WERI-Rb-1 (cell line): ENCODE measurements around the gene PHLDA3.
"Not testable (repeated sequence)": the region's sequence is repeated elsewhere in the genome, so short reads cannot be mapped to it uniquely, and the experiment has no call there.

Source experiments
- DNase-seq: peaks from one replicate; pipeline ENCODE4 v3.0.0-alpha.2; 2020
- H3K27ac ChIP-seq: fragments of 250-450 bp; sonication (Bioruptor Pico); 2 replicates; pipeline ENCODE4 v1.5.1; 2020; ENCODE audit warnings: mild to moderate bottlenecking, moderate library complexity
- H3K27me3 ChIP-seq: fragments of 250-450 bp; sonication (Bioruptor Pico); 2 replicates; pipeline ENCODE4 v1.5.1; 2021; ENCODE audit warnings: mild to moderate bottlenecking, low read depth, moderate library complexity; ENCODE audit not compliant: insufficient read depth, severe bottlenecking
- H3K36me3 ChIP-seq: fragments of 250-450 bp; sonication (Bioruptor Pico); 2 replicates; pipeline ENCODE4 v1.5.1; 2020; ENCODE audit warnings: mild to moderate bottlenecking, moderate library complexity
- H3K4me3 ChIP-seq: 2 replicates; pipeline ENCODE4 v1.5.1; 2011; ENCODE audit warnings: low read depth, mild to moderate bottlenecking, control low read depth, low read length
- H3K9me3 ChIP-seq: fragments of 250-450 bp; sonication (Bioruptor Pico); 2 replicates; pipeline ENCODE4 v1.5.1; 2021; ENCODE audit warnings: mild to moderate bottlenecking, moderate library complexity; ENCODE audit not compliant: severe bottlenecking
- CTCF ChIP-seq: IDR thresholded peaks from 2 replicates; pipeline ENCODE4 v1.5.1; 2011; ENCODE audit warnings: low read depth, mild to moderate bottlenecking, control low read depth, inconsistent platforms, low read length

The PHLDA3 gene

GRCh38 chr1:201493757-201494617 lies 25.0 kb upstream of the PHLDA3 start:
- peak; percentile 79 for DNase-seq
- no peaks in the 10 kb centered on the region for H3K27me3 ChIP-seq
- no peak for TF ChIP-seq CTCF
- H3K4me3 ChIP-seq = no peak overlapping the region
- H3K9me3 ChIP-seq = peaks cover 10% of the 10 kb centered on the region
- peak overlapping the region; percentile 40 for H3K27ac ChIP-seq
- no peaks in the 10 kb centered on the region for H3K36me3 ChIP-seq

DNA sequence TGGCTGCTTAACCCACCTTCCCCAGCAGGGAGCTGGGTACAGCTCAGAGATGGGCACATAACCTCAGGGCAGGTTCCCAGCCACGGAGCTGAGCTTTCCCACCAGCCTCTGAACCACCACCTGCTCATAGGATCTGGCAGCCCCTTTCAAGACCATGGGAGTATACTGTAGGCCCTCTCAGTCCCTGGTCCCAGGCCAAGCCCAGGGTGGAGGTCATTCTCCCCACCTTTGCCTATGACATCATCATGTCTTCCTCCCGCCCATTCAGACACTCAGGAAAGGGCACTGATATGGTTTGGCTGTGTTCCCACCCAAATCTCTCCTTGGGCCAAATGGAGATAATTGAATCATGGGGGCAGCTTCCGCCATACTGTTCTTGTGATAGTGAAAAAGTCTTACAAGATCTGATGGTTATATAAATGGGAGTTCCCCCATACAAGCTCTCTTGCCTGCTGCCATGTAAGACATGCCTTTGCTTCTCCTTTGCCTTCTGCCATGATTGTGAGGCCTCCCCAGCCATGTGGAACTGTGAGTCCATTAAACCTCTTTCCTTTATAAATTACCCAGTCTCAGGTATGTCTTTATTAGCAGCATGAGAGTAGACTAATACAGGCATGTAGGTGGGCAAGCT lies 24.2 kb upstream of the PHLDA3 start:
- not testable (repeated sequence) for H3K4me3 ChIP-seq, DNase-seq, H3K9me3 ChIP-seq, H3K27me3 ChIP-seq, H3K27ac ChIP-seq, H3K36me3 ChIP-seq

DNA sequence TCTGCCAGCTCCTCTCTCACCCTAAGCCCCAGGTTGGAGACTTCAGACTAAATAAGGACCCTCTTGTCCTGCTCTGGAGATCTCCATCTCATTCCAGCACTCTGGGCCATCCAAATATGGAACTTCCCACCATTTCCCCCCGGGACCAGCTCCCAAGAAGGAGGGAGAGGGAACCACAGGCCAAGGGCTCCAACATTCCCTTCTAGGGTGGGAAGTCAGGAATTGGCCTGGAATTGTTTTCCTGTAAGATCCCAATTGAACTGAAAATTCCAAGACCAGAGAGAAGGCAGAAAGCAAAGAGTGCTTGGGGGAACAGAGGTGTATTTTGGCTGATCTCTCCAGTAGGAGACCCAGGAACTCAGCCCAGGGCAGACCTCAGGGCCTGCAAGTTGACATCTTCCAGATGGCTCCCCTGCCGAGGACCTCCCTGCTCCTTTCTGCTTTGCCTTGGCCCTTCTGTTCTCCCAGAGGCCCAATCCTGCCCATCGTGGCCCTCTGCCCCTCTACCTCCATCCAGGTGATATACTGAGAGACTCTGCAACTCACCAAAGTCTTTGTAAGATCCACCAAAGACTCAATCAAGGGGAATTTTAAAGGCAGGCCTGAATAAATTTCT lies 23.0 kb upstream of the PHLDA3 start:
- no peaks in the 10 kb centered on the region for H3K36me3 ChIP-seq
- peaks cover 10% of the 10 kb centered on the region for H3K9me3 ChIP-seq
- H3K27me3 ChIP-seq = no peaks in the 10 kb centered on the region
- no peak for TF ChIP-seq CTCF
- H3K4me3 ChIP-seq = no peak overlapping the region
- no peak for DNase-seq
- no peak overlapping the region for H3K27ac ChIP-seq

DNA sequence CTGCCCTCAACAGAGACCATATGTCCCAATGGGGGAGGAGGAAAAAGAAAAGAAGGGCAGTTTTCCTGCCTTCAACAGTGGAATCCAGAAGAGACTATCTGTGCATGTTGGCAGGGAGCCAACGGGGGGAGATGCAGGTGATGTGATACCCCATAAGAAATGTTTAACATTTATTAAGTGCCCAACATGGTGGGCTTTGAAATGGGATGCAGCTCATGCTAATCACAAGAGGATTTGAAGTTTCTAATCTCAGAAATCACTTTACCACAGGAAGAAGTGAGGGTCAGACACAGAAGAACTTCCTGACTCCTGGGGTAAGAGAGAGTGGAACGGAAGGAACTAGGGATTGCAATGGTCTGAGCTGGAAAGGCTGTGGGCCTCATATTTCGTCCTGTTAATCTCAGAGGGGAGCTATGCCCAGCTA lies 21.7 kb upstream of the PHLDA3 start:
- Histone ChIP-seq H3K9me3 (peaks cover 10% of the 10 kb centered on the region), H3K4me3 (no peak overlapping the region), H3K36me3 (no peaks in the 10 kb centered on the region), H3K27ac (no peak overlapping the region; the same call in 1 of the 2 replicates), H3K27me3 (no peaks in the 10 kb centered on the region)
- TF ChIP-seq CTCF = no peak
- DNase-seq = no peak

DNA sequence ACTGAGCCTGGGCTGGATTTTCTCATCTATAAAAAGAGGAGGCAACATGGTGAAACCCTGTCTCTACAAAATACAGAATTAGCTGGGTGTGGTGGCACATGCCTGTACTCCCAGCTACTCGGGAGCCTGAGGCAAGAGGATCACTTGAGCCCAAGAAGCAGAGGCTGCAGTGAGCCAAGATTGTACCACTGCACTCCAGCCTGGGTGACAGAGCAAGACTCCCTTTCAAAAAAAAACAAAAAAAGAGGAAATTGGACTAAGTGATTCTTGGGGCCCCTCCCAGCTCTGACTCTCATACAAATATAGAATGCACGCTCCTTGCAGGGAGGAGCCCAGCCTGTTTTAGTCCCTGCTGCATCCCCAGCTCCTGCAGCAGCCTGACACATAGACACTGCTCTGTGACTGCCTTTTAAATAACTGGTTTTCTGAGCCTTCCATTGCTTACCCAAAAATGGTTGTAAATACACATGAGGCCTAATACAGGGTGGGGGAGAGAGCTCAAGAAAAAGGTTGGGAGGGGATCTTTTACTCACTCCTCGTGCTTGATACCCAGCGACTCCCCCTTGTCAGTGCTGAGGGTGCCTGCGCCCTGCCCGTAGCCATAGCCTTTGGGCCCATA lies 20.8 kb upstream of the PHLDA3 start:
- H3K27me3 ChIP-seq = no peaks in the 10 kb centered on the region
- no peak for DNase-seq

More for the DNA sequence above, 20.8 kb upstream of the PHLDA3 start:
- no peak overlapping the region for H3K4me3 ChIP-seq
- H3K36me3 ChIP-seq = no peaks in the 10 kb centered on the region
- peaks cover 10% of the 10 kb centered on the region for H3K9me3 ChIP-seq
- H3K27ac ChIP-seq = no peak overlapping the region
- no peak for TF ChIP-seq CTCF
